Measurements from ENCODE around the gene PRR22. TPM values are rescaled to one million over a fixed set of nuclear protein-coding genes. Genes with fewer than 3 reads are reported as not detected.
A peak's percentile ranks its signal among the peaks of the same experiment; 100 is the strongest.

The PRR22 gene
- total RNA-seq, 1 donor = under 0.01 TPM

DNA sequence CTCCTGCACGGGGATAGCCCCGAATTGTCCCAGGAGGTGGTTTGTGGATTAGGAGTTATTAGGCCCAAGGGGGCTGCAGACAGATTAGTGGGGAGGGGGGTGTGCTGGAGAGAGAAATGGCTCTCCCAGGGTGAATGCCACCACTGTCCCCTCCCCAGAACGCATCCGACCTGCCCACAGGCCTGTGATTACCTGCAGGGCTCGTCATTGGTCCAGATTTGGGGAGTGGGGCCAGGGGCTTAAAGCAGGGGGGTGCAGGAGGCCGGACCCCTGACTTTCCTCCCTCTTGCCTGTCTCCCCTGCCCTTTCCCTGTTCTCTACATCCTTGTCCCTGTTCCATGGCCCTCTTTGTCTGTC lies 21.6 kb upstream of the PRR22 start:
- TF ChIP-seq, protein P1, sequence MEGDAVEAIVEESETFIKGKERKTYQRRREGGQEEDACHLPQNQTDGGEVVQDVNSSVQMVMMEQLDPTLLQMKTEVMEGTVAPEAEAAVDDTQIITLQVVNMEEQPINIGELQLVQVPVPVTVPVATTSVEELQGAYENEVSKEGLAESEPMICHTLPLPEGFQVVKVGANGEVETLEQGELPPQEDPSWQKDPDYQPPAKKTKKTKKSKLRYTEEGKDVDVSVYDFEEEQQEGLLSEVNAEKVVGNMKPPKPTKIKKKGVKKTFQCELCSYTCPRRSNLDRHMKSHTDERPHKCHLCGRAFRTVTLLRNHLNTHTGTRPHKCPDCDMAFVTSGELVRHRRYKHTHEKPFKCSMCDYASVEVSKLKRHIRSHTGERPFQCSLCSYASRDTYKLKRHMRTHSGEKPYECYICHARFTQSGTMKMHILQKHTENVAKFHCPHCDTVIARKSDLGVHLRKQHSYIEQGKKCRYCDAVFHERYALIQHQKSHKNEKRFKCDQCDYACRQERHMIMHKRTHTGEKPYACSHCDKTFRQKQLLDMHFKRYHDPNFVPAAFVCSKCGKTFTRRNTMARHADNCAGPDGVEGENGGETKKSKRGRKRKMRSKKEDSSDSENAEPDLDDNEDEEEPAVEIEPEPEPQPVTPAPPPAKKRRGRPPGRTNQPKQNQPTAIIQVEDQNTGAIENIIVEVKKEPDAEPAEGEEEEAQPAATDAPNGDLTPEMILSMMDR (IDR thresholded peaks at IDR 0.05; ENCODE audit: insufficient read depth, low read depth, low read length) = no peak
- no peak for DNase-seq (ENCODE audit: low read depth)
- H3K4me3 ChIP-seq (ENCODE audit: low read depth, low read length) = no peak overlapping the region

DNA sequence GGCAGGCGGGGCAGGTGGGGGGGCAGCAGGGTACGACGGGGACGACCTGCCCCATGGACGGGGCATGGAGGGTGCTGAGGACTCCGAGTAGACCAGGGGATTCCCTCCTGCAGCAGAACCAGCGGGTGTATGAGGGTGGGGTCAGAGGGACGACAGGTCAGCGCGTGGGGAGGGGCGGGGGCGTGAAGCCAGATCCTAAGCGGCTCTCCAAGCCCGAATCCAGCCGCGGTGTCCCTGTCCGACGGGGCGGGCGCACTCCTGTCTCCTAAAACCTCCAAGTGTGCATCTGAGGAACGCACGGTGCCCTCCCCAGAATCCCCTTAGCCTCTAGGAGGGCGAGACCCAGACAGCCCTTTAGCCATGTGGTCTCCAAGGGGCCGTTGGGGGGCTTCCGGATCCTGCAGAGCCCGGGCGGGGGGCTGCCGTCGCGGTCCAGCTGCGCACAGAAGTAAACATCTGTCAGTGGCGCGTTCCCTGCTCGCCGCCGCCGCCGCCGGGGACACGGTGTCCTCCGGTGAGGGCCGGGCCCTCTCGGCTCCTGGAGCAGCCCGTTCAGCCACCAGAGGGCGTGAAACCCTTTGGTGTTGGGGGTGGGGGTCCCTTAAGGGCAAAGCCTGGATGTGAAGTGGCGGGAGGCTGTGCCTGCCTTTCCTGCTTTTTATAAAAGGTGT lies 21.1 kb upstream of the PRR22 start:
- H3K4me3 ChIP-seq (ENCODE audit: low read depth, low read length) = peak overlapping the region; percentile 32
- TF ChIP-seq, protein P1 (IDR thresholded peaks at IDR 0.05; ENCODE audit: insufficient read depth, low read depth, low read length) = peak; percentile 76
- DNase-seq (ENCODE audit: low read depth) = peak; percentile 56

DNA sequence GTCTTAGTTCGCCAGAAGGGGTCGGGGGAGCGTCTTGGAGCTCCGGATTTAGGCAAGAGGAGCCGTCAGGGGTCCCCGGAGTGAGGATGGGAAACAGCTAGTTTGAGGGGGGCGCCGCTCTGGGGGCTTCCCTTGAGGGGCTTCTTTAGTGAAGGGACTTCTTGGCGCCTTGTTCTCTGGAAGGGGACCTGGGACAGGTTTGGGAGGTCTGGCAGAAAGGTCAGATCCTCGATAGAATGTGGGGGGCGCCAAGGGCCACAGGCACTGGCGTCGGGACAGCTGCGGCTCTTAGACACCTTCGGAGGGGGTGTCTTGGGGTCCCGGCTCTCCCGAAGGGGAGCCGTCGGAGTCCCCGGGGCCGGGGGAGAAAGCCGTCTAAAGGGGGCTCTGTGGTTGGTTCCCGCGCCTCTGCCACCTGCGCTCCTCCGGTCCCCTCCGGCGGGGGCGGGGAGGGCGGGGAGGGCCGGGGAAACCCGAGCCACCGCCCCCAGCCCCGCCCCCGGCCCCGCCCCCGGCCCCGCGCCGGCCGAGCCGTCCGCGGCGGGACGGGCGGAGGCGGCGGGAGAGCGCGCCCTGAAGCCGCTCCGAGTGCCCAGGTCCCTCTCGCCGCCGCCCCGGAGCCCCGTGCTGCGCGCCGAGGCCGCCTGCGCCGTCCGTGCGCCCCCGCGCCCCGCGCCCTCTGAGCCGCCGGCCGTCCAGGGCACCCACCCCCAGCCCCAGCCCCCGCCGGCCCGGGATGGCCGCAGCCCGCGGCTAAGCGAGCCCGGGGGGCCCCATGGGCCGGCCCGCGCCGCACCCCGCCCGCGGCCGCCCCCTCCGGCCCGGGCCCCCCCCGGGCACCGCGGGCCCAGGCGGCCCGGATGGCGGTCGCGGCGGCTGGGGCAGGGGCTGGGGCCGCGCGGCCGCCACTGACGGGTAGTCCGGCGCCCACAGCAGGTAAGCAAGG lies 20.2 kb upstream of the PRR22 start, which contains the start of gene NRTN:
NRTN (plus strand) TSS at position 552 of the 946 bp plus-strand sequence. CDS start 19,099 bp downstream, outside the sequence.
- peak within 1 kb of the TSS; percentile 41 for H3K4me3 ChIP-seq (ENCODE audit: low read depth, low read length)
- TF ChIP-seq, protein P1 (IDR thresholded peaks at IDR 0.05; ENCODE audit: insufficient read depth, low read depth, low read length) = no peak
- no peak for DNase-seq (ENCODE audit: low read depth)

DNA sequence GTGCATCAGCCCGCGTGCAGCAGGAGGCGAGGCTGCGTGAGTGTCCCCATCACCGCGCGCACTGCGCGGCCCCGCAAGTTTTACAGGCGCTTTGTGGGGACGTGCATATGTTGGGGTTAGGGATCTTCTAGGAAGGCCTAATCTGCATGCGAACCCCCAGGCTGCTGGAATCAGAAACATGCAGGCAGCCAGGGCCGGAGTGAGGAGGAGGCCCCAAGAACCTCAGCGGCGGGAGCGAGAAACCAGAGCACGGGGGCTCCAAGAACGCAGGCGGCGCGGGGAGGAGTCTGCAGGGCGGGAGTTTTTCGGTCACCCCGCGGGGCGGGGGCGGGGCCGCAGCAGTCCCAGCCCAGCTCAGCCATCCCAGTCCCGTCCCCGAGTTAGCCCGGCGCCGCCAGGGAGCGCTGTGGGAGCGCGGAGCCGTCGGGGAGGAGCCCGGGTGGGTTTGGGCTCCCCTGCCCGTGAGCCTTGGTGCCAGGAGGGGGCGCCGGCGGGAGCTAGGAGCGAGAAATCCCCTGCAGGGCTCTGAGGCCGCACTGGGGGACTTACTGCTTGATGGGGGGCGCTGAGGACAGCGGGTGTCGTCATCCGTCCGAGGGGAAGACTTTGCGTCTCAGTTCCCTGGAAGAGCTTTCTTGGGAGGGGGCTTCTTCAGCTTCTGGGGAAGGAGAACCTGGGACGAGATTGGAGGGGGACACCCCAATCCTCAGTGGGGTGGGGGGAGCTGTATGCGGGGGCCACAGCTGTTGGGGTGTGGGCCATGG lies 19.4 kb upstream of the PRR22 start:
- DNase-seq (ENCODE audit: low read depth) = peak; percentile 87
- TF ChIP-seq, protein P1 (IDR thresholded peaks at IDR 0.05; ENCODE audit: insufficient read depth, low read depth, low read length) = peak; percentile 99

DNA sequence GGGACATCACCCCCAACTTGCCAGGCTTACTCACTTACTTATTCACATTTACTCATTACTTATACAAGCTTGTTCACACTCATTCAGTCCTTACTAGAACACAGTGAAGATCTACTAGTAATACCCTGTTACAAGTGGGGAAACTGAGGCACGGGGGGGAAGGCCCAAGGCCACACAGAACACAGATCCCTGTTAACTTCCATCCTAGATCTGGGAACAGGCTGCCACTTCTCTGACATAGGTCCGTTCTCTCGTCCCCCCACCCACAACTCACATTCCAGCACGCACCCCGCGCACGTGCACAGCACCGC lies 18.9 kb upstream of the PRR22 start:
- peak overlapping the region; percentile 41 for H3K4me3 ChIP-seq (ENCODE audit: low read depth, low read length)
- DNase-seq (ENCODE audit: low read depth) = no peak
- TF ChIP-seq, protein P1 (IDR thresholded peaks at IDR 0.05; ENCODE audit: insufficient read depth, low read depth, low read length) = no peak

More for the DNA sequence above, 19.4 kb upstream of the PRR22 start:
- H3K4me3 ChIP-seq (ENCODE audit: low read depth, low read length) = peak overlapping the region; percentile 41

DNA sequence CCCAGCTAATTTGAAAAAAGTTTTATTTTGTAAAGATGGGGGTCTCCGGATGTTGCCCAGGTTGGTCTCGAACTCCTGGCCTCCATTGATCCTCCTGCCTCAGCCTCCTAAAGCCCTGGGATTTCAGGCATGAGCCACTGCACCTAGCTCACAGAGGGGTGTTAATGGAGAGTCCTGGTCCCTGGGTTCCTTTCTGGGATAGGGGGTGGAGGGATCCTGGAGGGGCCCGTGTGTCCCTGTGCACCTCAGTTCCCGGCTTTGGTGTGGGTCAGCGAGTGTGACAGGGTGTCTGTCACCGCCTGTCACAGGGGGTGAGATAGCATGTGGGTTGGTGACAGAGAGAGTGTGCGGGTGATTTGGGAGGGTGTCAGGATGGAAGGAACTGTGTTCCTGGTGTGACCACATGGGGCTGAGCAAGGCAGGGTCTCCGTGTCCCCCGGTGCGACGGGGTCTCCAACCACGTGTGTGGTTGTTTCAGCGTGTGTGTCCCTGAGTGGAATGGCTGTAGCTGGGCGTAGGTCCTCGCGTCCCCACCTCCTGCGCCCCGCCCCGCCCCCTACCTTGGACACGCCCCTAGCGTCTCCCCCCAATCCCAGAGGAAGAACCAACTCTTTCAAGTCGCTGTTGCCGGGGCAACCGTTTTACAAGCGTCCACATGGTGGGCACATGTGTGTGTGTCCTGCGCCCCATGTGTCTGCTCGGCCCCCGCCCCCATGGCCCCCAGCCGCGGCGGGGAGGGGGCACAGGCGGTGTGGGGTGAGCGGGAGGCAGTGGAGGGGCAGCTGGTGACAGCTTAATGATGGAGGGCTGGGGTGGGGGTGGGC lies 17.5 kb upstream of the PRR22 start:
- DNase-seq (ENCODE audit: low read depth) = peak; percentile 58
- TF ChIP-seq, protein P1 (IDR thresholded peaks at IDR 0.05; ENCODE audit: insufficient read depth, low read depth, low read length) = no peak
- H3K4me3 ChIP-seq (ENCODE audit: low read depth, low read length) = no peak overlapping the region
